ENCODE results near the gene LELP1.

Gene LELP1

GRCh38 chr1:153246825-153247224, 43.6 kb downstream of the LELP1 start:
- CTCF ChIA-PET, result interaction anchor here (0.7 to 2.1 kb wide), 9 partner anchors 8 to 323 kb away, joined by 3 to 8 read pairs (median 4); partner anchors contain the start of gene LORICRIN
- POLR2A ChIA-PET, result no interaction called here

GRCh38 chr1:153248176-153248879, 45.1 kb downstream of the LELP1 start:
- ChIA-PET POLR2A (no interaction called here), CTCF (interaction anchor here (0.8 to 2.1 kb wide), 4 partner anchors 9 to 20 kb away, joined by 3 to 7 read pairs (median 4); partner anchors contain the start of gene LORICRIN)
- no peak for TF ChIP-seq CTCF (IDR thresholded peaks at IDR 0.05; ENCODE audit: control extremely low read depth, extremely low read depth, low read depth, missing control alignments)
- no peak for DNase-seq (ENCODE audit: extremely low spot score)

More at GRCh38 chr1:153246825-153247224, 43.6 kb downstream of the LELP1 start:
- DNase-seq (ENCODE audit: extremely low spot score), result no peak
- TF ChIP-seq CTCF (IDR thresholded peaks at IDR 0.05; ENCODE audit: control extremely low read depth, extremely low read depth, low read depth, missing control alignments), result no peak

GRCh38 chr1:153250166-153250565, 46.9 kb downstream of the LELP1 start:
- DNase-seq (ENCODE audit: extremely low spot score), result no peak
- no peak for TF ChIP-seq CTCF (IDR thresholded peaks at IDR 0.05; ENCODE audit: control extremely low read depth, extremely low read depth, low read depth, missing control alignments)
- ChIA-PET CTCF (interaction anchor here (1.0 kb wide), 1 partner anchor 10 kb away, joined by 3 read pairs; no protein-coding TSS in a partner anchor), POLR2A (no interaction called here)

- ChIA-PET POLR2A (no interaction called here), CTCF (interaction anchor here (0.8 kb wide), 1 partner anchor 12 kb away, joined by 3 read pairs; no protein-coding TSS in a partner anchor)
- DNase-seq (ENCODE audit: extremely low spot score), result no peak
- no peak for TF ChIP-seq CTCF (IDR thresholded peaks at IDR 0.05; ENCODE audit: control extremely low read depth, extremely low read depth, low read depth, missing control alignments)
These were observed 47.9 kb downstream of the LELP1 start for GRCh38 chr1:153251087-153251486.

GRCh38 chr1:153251562-153251961, 48.3 kb downstream of the LELP1 start:
- DNase-seq (ENCODE audit: extremely low spot score), result no peak
- CTCF ChIA-PET, result interaction anchor here (0.8 to 1.6 kb wide), 2 partner anchors 10 to 12 kb away, joined by 3 to 5 read pairs; no protein-coding TSS in a partner anchor

GRCh38 chr1:153251988-153252387, 48.8 kb downstream of the LELP1 start:
- ChIA-PET CTCF (interaction anchor here (0.8 to 1.6 kb wide), 2 partner anchors 10 to 13 kb away, joined by 3 to 5 read pairs; no protein-coding TSS in a partner anchor), POLR2A (no interaction called here)
- no peak for TF ChIP-seq CTCF (IDR thresholded peaks at IDR 0.05; ENCODE audit: control extremely low read depth, extremely low read depth, low read depth, missing control alignments)
- DNase-seq (ENCODE audit: extremely low spot score), result no peak

More at GRCh38 chr1:153251562-153251961, 48.3 kb downstream of the LELP1 start:
- POLR2A ChIA-PET, result no interaction called here
- no peak for TF ChIP-seq CTCF (IDR thresholded peaks at IDR 0.05; ENCODE audit: control extremely low read depth, extremely low read depth, low read depth, missing control alignments)

All from GM10248 (cell line).